ENCODE data around the gene REPS1.

DNA sequence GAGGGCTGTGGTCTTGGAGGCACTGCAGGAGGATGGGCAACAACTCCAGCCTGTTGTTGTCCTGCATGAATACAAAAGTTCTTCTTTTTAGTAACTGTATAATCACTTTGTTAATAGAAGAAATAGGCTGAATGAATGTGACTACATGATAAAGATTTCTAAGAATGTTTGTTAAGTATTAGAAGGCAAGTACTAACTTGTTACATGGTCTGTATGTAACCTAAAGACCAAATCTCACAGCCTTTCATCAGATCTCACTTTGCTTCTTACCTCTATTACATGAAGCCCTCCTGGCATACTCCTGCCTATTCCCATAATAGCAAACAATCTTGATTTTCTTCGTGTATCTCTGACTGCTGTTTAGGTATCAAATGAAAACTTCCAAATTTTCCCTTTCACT lies 73.4 kb downstream of the REPS1 start:
- TF ChIP-seq, protein P1, sequence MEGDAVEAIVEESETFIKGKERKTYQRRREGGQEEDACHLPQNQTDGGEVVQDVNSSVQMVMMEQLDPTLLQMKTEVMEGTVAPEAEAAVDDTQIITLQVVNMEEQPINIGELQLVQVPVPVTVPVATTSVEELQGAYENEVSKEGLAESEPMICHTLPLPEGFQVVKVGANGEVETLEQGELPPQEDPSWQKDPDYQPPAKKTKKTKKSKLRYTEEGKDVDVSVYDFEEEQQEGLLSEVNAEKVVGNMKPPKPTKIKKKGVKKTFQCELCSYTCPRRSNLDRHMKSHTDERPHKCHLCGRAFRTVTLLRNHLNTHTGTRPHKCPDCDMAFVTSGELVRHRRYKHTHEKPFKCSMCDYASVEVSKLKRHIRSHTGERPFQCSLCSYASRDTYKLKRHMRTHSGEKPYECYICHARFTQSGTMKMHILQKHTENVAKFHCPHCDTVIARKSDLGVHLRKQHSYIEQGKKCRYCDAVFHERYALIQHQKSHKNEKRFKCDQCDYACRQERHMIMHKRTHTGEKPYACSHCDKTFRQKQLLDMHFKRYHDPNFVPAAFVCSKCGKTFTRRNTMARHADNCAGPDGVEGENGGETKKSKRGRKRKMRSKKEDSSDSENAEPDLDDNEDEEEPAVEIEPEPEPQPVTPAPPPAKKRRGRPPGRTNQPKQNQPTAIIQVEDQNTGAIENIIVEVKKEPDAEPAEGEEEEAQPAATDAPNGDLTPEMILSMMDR (IDR thresholded peaks at IDR 0.05; ENCODE audit: poor library complexity): no peak
- TF ChIP-seq EZH2phosphoT487 (IDR thresholded peaks at IDR 0.05; ENCODE audit: low read depth, severe bottlenecking, unreplicated experiment): no peak
